ENCODE results near the gene ABCD1.

Gene ABCD1

GRCh38 chrX:153775293-153776119, 50.9 kb downstream of the ABCD1 start:
- no peak for DNase-seq

GRCh38 chrX:153776120-153776599, 51.5 kb downstream of the ABCD1 start:
- DNase-seq = no peak

- no peak for DNase-seq
Observed at GRCh38 chrX:153776611-153777045, 52.0 kb downstream of the ABCD1 start.

GRCh38 chrX:153777261-153778090, 52.8 kb downstream of the ABCD1 start:
- no peak for DNase-seq

GRCh38 chrX:153778181-153778580, 53.5 kb downstream of the ABCD1 start:
- DNase-seq = no peak

- peak; percentile 32 for DNase-seq
Observed at GRCh38 chrX:153778684-153779101, 54.0 kb downstream of the ABCD1 start.

- DNase-seq = no peak
Observed at GRCh38 chrX:153779891-153780677, 55.4 kb downstream of the ABCD1 start.

- DNase-seq = no peak
Observed at GRCh38 chrX:153780678-153781427, 56.2 kb downstream of the ABCD1 start, which contains the start of gene SRPK3. TSS of gene SRPK3 (plus strand) at chrX:153781041. CDS start at chrX:153781087, 46 bp downstream.

- DNase-seq = no peak
Observed at GRCh38 chrX:153781428-153782047, 56.9 kb downstream of the ABCD1 start.

- DNase-seq = no peak
Observed at GRCh38 chrX:153782313-153782712, 57.7 kb downstream of the ABCD1 start.

- DNase-seq = no peak
Observed at GRCh38 chrX:153782871-153783270, 58.2 kb downstream of the ABCD1 start.

GRCh38 chrX:153783378-153784013, 58.8 kb downstream of the ABCD1 start:
- DNase-seq = no peak

- DNase-seq = no peak
Observed at GRCh38 chrX:153784325-153784967, 59.8 kb downstream of the ABCD1 start.

- DNase-seq = no peak
Observed at GRCh38 chrX:153786669-153787068, 62.0 kb downstream of the ABCD1 start.

- no peak for DNase-seq
Observed at GRCh38 chrX:153789654-153790053, 65.0 kb downstream of the ABCD1 start.

- no peak for DNase-seq
Observed at GRCh38 chrX:153791104-153791852, 66.6 kb downstream of the ABCD1 start.

- DNase-seq = no peak
Observed at GRCh38 chrX:153792368-153792767, 67.7 kb downstream of the ABCD1 start.

GRCh38 chrX:153793291-153793690, 68.6 kb downstream of the ABCD1 start:
- DNase-seq = no peak

All from activated CD4-positive, alpha-beta T cell treated with anti-CD3 and anti-CD28 coated beads, Interleukin-2, Interleukin-6, amounts not matched to agents 100 ng/mL and 50 ng/mL, durations not matched to agents 16 hours and 8 hours (primary cell).